Left ventricle myocardium superior (tissue), 1 donor: ENCODE measurements around the gene BACE1. TPM values are rescaled to one million over a fixed set of nuclear protein-coding genes. Genes with fewer than 3 reads are reported as not detected.

Source experiments
- total RNA-seq: library from RNA; stranded (reverse); fragmentation: NEBNext Ultra II Directional; extraction: Animal tissue kit (Norgen Biotek cat#: 25700); gene quantifications from one replicate; pipeline ENCODE4 v1.2.1, GENCODE V29; 2021
- donor health status: DM: no; HTN: yes; CAD: no; lungs with severe emphysema.

Gene BACE1
- total RNA-seq, 1 donor from 2014 or later = 14.9 TPM

Other genes starting within 250 kb of the BACE1 start
- gene SIK3, start 217.8 kb downstream of the BACE1 start, total RNA-seq = 31.9 TPM
- 51.4 TPM for gene PAFAH1B2, start 172.0 kb downstream of the BACE1 start, total RNA-seq
- 20.4 TPM for gene SIDT2, start 137.5 kb downstream of the BACE1 start, total RNA-seq
- gene TAGLN, start 116.9 kb downstream of the BACE1 start, total RNA-seq = 69.5 TPM
- 21.7 TPM for gene PCSK7, start 84.2 kb downstream of the BACE1 start, total RNA-seq
- gene RNF214, start 83.6 kb downstream of the BACE1 start, total RNA-seq = 25.2 TPM
- gene BACE1-AS, start 24.9 kb downstream of the BACE1 start, total RNA-seq = 8.5 TPM
- gene CEP164, start 11.6 kb upstream of the BACE1 start, total RNA-seq = 4.9 TPM